Stomach (tissue), 4 donors: Measurements from ENCODE around the gene ITPRIPL2.

ENCODE experiments used
- CTCF ChIP-seq, 7 experiments: fragments of 450-650 bp in 4 of 7; fragments of 200-600 bp in 3 of 7; sonication (generic) in 3 of 7; IDR thresholded peaks; one replicate each; pipeline ENCODE4 v1.5.1; 2016 to 2019; ENCODE audit warnings: antibody characterized with exemption in 7 of 7, control low read depth in 2 of 7, mild to moderate bottlenecking in 1 of 7
- EP300 ChIP-seq: sonication (generic); formaldehyde crosslinking; IDR thresholded peaks from one replicate; pipeline ENCODE4 v1.6.1; 2017; ENCODE audit warnings: antibody characterized with exemption

GRCh38 chr16:19116711-19117449 lies 3.1 kb downstream of the ITPRIPL2 start:
- no peak for TF ChIP-seq EP300
- no peak for TF ChIP-seq CTCF (IDR thresholded peaks at IDR 0.05)
